ENCODE results near the gene KRTAP10-2. TPM values are rescaled to one million over a fixed set of nuclear protein-coding genes. Genes with fewer than 3 reads are reported as not detected.

The KRTAP10-2 gene
- total RNA-seq, 1 donor from 2014 or later, result not detected

DNA sequence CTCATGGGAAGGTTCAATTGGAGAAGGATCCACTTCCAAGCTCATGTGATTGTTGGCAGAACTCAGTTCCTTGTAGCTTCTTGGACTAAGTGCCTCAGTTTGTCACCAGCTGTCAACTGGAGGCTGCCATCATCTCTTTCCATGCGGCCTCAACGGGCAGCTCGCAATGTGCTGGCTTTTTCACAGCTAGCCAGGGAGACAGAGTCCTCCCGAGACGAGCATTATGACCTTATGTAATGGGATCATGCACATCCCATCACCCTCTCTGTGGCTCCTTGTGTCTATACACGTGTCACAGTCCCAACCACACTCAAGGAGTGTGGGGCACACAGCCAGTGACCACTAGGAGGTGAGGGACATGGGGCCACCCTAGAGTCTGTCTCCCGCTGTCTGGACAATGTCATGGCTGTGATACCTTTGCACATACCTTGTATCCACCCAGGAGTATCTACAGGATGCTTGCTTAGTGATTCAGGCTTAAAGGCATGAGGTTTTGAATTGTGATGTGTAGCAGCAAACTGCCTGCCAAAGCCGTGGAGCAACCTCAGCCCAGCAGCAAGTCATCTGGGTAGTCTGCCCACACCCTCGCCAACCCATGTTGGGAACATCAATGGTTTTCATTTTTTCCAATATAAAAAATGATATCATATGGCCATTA is 44.9 kb upstream of the KRTAP10-2 start:
- no peak for ATAC-seq (ENCODE audit: low read depth)
- H3K4me1 Mint-ChIP-seq, result no peaks in the 10 kb centered on the region
- H3K27ac Mint-ChIP-seq, result no peak overlapping the region
- CTCF ChIA-PET, result no interaction called here
- H3K27me3 Mint-ChIP-seq, result peaks cover 17% of the 10 kb centered on the region
- POLR2A ChIA-PET, result no interaction called here
- no peak overlapping the region for H3K4me3 Mint-ChIP-seq
- DNase-seq, result no peak
- peaks cover 4% of the 10 kb centered on the region for H3K9me3 Mint-ChIP-seq
- TF ChIP-seq, protein P1, sequence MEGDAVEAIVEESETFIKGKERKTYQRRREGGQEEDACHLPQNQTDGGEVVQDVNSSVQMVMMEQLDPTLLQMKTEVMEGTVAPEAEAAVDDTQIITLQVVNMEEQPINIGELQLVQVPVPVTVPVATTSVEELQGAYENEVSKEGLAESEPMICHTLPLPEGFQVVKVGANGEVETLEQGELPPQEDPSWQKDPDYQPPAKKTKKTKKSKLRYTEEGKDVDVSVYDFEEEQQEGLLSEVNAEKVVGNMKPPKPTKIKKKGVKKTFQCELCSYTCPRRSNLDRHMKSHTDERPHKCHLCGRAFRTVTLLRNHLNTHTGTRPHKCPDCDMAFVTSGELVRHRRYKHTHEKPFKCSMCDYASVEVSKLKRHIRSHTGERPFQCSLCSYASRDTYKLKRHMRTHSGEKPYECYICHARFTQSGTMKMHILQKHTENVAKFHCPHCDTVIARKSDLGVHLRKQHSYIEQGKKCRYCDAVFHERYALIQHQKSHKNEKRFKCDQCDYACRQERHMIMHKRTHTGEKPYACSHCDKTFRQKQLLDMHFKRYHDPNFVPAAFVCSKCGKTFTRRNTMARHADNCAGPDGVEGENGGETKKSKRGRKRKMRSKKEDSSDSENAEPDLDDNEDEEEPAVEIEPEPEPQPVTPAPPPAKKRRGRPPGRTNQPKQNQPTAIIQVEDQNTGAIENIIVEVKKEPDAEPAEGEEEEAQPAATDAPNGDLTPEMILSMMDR (IDR thresholded peaks at IDR 0.05), result no peak
- intact Hi-C loops (cut with micrococcal nuclease), result no loop called here
- no peaks in the 10 kb centered on the region for H3K36me3 Mint-ChIP-seq (ENCODE audit: low read depth)

DNA sequence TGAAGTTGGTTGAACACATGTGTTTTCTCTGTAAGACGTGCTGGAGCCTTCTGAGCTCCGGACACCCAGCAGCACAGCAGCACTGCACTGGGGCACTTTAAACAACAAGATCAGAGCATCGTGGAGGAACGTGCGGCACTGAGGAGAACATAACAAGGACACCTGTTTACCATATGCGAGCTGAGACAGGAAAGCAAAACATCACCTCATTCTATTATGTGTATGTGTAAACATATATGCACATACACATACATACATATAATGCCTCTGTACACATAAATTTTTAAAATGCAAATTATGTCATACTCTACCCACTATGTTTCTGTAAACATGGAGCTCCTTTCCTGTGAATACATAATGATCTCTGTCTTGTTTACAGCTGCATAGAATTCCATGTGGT is 44.2 kb upstream of the KRTAP10-2 start:
- DNase-seq (no peak), ATAC-seq (ENCODE audit: low read depth) (no peak)
- intact Hi-C loops (cut with micrococcal nuclease), result no loop called here
- CTCF ChIA-PET, result no interaction called here
- no peak overlapping the region for H3K4me3 Mint-ChIP-seq
- POLR2A ChIA-PET, result no interaction called here
- H3K27me3 Mint-ChIP-seq, result peaks cover 20% of the 10 kb centered on the region
- H3K4me1 Mint-ChIP-seq, result no peaks in the 10 kb centered on the region
- peaks cover 4% of the 10 kb centered on the region for H3K9me3 Mint-ChIP-seq
- TF ChIP-seq, protein P1 (IDR thresholded peaks at IDR 0.05), result no peak
- H3K36me3 Mint-ChIP-seq (ENCODE audit: low read depth), result no peaks in the 10 kb centered on the region
- no peak overlapping the region for H3K27ac Mint-ChIP-seq

DNA sequence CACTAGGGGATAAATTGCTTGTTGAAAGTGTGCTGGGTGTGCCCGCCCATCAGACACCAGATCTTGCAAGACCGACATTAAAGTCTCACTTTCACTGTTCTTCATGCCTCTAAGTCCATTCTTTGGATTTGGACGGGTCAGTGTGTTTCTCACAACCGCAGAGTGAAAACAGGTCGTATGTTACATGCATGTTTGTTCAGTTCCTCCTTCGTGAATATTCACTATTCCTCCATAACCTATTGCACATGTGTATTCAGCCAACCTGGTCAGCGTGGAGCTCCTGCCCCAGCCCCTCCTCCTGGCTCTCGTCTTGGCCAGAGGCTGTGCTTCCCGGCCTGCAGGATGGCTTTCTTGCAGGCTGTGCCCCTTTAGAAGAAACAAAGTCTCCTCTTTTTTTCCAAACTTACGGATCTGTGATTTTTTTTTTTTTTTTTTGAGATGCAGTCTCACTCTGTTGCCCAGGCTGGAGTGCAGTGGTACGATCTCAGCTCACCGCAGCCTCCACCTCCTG is 43.2 kb upstream of the KRTAP10-2 start:
- Mint-ChIP-seq H3K27me3 (peaks cover 16% of the 10 kb centered on the region), H3K4me1 (no peaks in the 10 kb centered on the region), H3K9me3 (peaks cover 4% of the 10 kb centered on the region), H3K4me3 (no peak overlapping the region), H3K27ac (no peak overlapping the region), H3K36me3 (ENCODE audit: low read depth) (no peaks in the 10 kb centered on the region)
- intact Hi-C loops (cut with micrococcal nuclease), result no loop called here
- DNase-seq, result no peak
- TF ChIP-seq, protein P1 (IDR thresholded peaks at IDR 0.05), result no peak
- ChIA-PET POLR2A (no interaction called here), CTCF (no interaction called here)
- ATAC-seq (ENCODE audit: low read depth), result no peak

DNA sequence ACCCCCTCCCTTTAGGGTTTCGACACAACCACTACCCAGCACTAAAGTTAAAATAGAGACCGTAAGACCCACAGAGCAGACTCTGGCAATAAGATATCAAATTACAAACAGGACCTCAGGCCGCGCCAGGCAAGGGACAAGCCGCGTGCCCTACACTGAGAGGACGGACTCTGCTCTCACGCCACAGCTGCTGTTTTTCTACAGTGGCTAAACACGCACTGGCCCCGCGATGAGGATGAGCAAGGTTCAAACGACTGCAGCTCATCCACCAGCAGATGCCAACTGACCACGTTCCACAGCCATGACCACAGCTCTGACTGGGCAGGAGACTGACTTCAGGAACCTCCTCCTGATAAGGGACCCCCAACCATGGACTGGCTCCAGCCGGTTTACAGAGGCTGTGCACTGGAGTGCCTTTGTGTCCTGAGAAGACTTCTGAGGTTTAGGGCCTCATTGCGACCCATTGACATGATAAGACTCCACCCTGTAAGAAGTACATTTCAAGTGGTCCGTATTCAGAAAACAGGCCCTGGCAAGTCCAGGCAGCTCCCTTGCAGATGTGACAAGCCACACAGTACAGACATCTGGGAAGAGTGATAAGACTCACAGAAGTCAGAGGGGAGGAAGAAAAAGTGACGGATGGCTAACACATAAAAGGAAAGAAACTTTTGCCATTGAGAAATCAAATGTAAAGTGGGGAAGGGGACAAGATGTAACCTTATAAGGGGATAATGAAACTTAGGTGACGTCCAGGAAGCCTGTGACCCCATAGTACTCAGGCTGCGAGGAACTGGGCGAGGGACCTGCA is 42.5 kb upstream of the KRTAP10-2 start:
- intact Hi-C loops (cut with micrococcal nuclease), result no loop called here
- no peaks in the 10 kb centered on the region for H3K4me1 Mint-ChIP-seq
- ATAC-seq (ENCODE audit: low read depth), result no peak
- H3K9me3 Mint-ChIP-seq, result peaks cover 4% of the 10 kb centered on the region
- ChIA-PET POLR2A (no interaction called here), CTCF (no interaction called here)
- no peak for DNase-seq
- peaks cover 20% of the 10 kb centered on the region for H3K27me3 Mint-ChIP-seq
- TF ChIP-seq, protein P1 (IDR thresholded peaks at IDR 0.05), result no peak
- no peaks in the 10 kb centered on the region for H3K36me3 Mint-ChIP-seq (ENCODE audit: low read depth)
- H3K4me3 Mint-ChIP-seq, result no peak overlapping the region
- no peak overlapping the region for H3K27ac Mint-ChIP-seq
